Measurements from ENCODE around the gene TRAPPC8.

Gene TRAPPC8, protein sequence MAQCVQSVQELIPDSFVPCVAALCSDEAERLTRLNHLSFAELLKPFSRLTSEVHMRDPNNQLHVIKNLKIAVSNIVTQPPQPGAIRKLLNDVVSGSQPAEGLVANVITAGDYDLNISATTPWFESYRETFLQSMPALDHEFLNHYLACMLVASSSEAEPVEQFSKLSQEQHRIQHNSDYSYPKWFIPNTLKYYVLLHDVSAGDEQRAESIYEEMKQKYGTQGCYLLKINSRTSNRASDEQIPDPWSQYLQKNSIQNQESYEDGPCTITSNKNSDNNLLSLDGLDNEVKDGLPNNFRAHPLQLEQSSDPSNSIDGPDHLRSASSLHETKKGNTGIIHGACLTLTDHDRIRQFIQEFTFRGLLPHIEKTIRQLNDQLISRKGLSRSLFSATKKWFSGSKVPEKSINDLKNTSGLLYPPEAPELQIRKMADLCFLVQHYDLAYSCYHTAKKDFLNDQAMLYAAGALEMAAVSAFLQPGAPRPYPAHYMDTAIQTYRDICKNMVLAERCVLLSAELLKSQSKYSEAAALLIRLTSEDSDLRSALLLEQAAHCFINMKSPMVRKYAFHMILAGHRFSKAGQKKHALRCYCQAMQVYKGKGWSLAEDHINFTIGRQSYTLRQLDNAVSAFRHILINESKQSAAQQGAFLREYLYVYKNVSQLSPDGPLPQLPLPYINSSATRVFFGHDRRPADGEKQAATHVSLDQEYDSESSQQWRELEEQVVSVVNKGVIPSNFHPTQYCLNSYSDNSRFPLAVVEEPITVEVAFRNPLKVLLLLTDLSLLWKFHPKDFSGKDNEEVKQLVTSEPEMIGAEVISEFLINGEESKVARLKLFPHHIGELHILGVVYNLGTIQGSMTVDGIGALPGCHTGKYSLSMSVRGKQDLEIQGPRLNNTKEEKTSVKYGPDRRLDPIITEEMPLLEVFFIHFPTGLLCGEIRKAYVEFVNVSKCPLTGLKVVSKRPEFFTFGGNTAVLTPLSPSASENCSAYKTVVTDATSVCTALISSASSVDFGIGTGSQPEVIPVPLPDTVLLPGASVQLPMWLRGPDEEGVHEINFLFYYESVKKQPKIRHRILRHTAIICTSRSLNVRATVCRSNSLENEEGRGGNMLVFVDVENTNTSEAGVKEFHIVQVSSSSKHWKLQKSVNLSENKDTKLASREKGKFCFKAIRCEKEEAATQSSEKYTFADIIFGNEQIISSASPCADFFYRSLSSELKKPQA (N-terminal part only)

DNA sequence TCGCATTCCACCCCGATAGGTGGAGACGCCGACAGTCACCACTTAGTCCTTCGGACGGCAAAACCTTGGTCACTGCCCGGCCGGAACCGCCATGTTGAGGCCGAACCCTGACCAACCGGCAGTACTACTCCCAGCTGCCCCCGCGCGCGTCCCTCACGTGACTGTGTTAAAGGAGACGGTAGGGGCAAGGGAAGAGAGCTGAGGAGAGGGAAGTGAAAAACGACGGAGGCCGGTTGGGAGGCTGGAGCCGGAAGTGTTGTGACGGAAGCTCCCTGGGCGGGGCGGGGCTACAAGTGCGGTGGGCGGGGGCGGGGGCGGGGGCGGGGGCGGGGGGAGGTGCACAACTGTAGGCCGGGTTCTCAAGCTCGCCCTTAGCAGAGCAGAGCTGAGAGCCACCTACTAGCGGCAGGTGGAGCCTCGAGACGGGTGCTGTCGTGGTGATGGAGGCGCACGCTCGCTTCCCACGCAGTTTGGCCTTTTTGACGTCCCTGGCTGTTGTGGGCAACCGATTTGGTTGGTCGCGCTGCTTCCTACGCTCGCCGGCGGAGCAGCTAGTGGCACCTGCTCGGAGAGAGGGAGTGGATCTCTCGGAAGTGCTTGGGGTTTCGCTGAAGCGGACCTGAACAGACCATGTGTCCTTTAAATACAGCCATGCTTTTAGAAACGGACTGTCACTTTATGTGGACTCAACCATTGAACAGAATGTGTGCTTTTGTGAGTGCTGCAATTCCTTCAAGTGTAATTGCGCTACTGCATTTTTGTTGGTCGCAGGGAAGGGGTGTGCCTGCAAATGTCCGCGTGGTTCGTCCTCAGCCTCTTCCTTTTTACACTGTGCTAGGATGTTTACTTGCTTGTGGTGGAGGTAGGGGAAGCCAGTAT lies at the start of gene TRAPPC8:
TRAPPC8 (minus strand) TSS at position 130 of the 879 bp plus-strand sequence. CDS start 364 bp downstream, outside the sequence.
- Histone ChIP-seq H3K4me3 (ENCODE audit: low read length) (peak within 1 kb of the TSS; percentile 99), H3K9ac (ENCODE audit: low read depth, low read length) (peak within 1 kb of the TSS; percentile 97), H3K27ac (ENCODE audit: low read length) (peak within 1 kb of the TSS; percentile 48), H3K9me3 (ENCODE audit: insufficient read depth, low read depth, low read length) (no peaks in the 10 kb centered on the region), H3K4me1 (ENCODE audit: insufficient read depth, low read length) (peaks cover 16% of the 10 kb centered on the region), H3K27me3 (ENCODE audit: insufficient read depth, low read length) (no peaks in the 10 kb centered on the region), H3K36me3 (ENCODE audit: insufficient read depth, low read depth, low read length) (no peaks in the 10 kb centered on the region)

GRCh38 chr18:31990823-31991222 lies 47.9 kb upstream of the TRAPPC8 start:
- Histone ChIP-seq H3K27ac (ENCODE audit: low read length) (no peak overlapping the region), H3K9me3 (ENCODE audit: insufficient read depth, low read depth, low read length) (no peaks in the 10 kb centered on the region), H3K36me3 (ENCODE audit: insufficient read depth, low read depth, low read length) (no peaks in the 10 kb centered on the region), H3K4me1 (ENCODE audit: insufficient read depth, low read length) (no peaks in the 10 kb centered on the region; the same call in 1 of the 2 replicates), H3K27me3 (ENCODE audit: insufficient read depth, low read length) (no peaks in the 10 kb centered on the region), H3K9ac (ENCODE audit: low read depth, low read length) (no peak overlapping the region), H3K4me3 (ENCODE audit: low read length) (no peak overlapping the region)

- Histone ChIP-seq H3K9ac (ENCODE audit: low read depth, low read length) (no peak overlapping the region), H3K27ac (ENCODE audit: low read length) (no peak overlapping the region), H3K4me3 (ENCODE audit: low read length) (no peak overlapping the region), H3K36me3 (ENCODE audit: insufficient read depth, low read depth, low read length) (no peaks in the 10 kb centered on the region), H3K27me3 (ENCODE audit: insufficient read depth, low read length) (no peaks in the 10 kb centered on the region), H3K4me1 (ENCODE audit: insufficient read depth, low read length) (no peaks in the 10 kb centered on the region), H3K9me3 (ENCODE audit: insufficient read depth, low read depth, low read length) (peaks cover 3% of the 10 kb centered on the region; the same call in 1 of the 2 replicates)
These were observed 41.0 kb upstream of the TRAPPC8 start for GRCh38 chr18:31983976-31984375.

DNA sequence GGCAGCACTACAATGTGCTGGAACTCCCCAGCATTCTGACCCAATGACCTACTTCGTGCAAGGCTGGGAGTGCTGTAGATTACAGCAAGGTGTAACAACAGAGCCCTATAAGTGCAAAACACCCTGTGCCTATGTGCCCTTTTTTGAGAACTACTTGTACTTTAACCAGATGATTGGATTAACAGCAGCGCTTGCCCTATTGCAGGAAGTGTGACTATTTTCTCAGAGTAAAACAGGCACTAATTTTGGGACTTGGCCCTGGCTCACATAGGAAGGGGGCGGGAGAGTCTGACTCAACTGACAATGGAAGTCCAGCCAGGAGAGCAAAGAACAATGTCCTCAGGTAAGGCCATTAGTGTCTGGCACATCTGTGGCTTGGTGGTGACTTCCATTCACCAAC lies 40.1 kb upstream of the TRAPPC8 start:
- Histone ChIP-seq H3K27me3 (ENCODE audit: insufficient read depth, low read length) (no peaks in the 10 kb centered on the region), H3K36me3 (ENCODE audit: insufficient read depth, low read depth, low read length) (no peaks in the 10 kb centered on the region), H3K9me3 (ENCODE audit: insufficient read depth, low read depth, low read length) (peaks cover 13% of the 10 kb centered on the region), H3K4me1 (ENCODE audit: insufficient read depth, low read length) (no peaks in the 10 kb centered on the region), H3K4me3 (ENCODE audit: low read length) (no peak overlapping the region), H3K27ac (ENCODE audit: low read length) (no peak overlapping the region), H3K9ac (ENCODE audit: low read depth, low read length) (no peak overlapping the region)

DNA sequence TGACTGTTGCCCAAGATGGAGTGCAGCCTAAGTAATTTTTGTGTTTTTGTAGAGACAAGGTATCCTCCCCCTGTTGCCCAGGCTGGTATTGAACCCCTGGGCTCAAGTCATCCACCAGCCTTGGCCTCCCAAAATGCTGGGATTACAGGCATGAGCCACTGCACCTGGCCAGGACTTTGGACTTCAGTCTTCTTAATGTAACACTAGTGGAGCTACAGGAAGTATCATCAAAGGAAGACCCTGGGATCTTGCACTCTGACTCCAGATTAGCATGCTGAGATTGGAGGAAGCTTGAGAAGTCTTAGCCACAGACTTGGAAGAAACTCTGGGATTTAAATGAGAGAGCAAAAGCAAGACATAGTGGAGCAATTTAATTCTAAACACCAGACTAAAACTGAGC lies 37.9 kb upstream of the TRAPPC8 start:
- H3K4me3 ChIP-seq (ENCODE audit: low read length): no peak overlapping the region
- no peaks in the 10 kb centered on the region for H3K36me3 ChIP-seq (ENCODE audit: insufficient read depth, low read depth, low read length)
- no peak overlapping the region for H3K27ac ChIP-seq (ENCODE audit: low read length)
- peaks cover 15% of the 10 kb centered on the region for H3K9me3 ChIP-seq (ENCODE audit: insufficient read depth, low read depth, low read length)
- no peak overlapping the region for H3K9ac ChIP-seq (ENCODE audit: low read depth, low read length)
- no peaks in the 10 kb centered on the region for H3K4me1 ChIP-seq (ENCODE audit: insufficient read depth, low read length)
- H3K27me3 ChIP-seq (ENCODE audit: insufficient read depth, low read length): no peaks in the 10 kb centered on the region

GRCh38 chr18:31979714-31980113 lies 36.8 kb upstream of the TRAPPC8 start:
- Histone ChIP-seq H3K27ac (ENCODE audit: low read length) (no peak overlapping the region), H3K27me3 (ENCODE audit: insufficient read depth, low read length) (no peaks in the 10 kb centered on the region), H3K4me1 (ENCODE audit: insufficient read depth, low read length) (no peaks in the 10 kb centered on the region)

GRCh38 chr18:31978616-31979015 lies 35.7 kb upstream of the TRAPPC8 start:
- Histone ChIP-seq H3K36me3 (ENCODE audit: insufficient read depth, low read depth, low read length) (no peaks in the 10 kb centered on the region), H3K27me3 (ENCODE audit: insufficient read depth, low read length) (no peaks in the 10 kb centered on the region), H3K27ac (ENCODE audit: low read length) (no peak overlapping the region), H3K9me3 (ENCODE audit: insufficient read depth, low read depth, low read length) (peaks cover 30% of the 10 kb centered on the region), H3K4me3 (ENCODE audit: low read length) (no peak overlapping the region), H3K4me1 (ENCODE audit: insufficient read depth, low read length) (no peaks in the 10 kb centered on the region), H3K9ac (ENCODE audit: low read depth, low read length) (no peak overlapping the region)

More at GRCh38 chr18:31979714-31980113, 36.8 kb upstream of the TRAPPC8 start:
- Histone ChIP-seq H3K9me3 (ENCODE audit: insufficient read depth, low read depth, low read length) (peaks cover 19% of the 10 kb centered on the region), H3K4me3 (ENCODE audit: low read length) (no peak overlapping the region), H3K9ac (ENCODE audit: low read depth, low read length) (no peak overlapping the region), H3K36me3 (ENCODE audit: insufficient read depth, low read depth, low read length) (no peaks in the 10 kb centered on the region)

DNA sequence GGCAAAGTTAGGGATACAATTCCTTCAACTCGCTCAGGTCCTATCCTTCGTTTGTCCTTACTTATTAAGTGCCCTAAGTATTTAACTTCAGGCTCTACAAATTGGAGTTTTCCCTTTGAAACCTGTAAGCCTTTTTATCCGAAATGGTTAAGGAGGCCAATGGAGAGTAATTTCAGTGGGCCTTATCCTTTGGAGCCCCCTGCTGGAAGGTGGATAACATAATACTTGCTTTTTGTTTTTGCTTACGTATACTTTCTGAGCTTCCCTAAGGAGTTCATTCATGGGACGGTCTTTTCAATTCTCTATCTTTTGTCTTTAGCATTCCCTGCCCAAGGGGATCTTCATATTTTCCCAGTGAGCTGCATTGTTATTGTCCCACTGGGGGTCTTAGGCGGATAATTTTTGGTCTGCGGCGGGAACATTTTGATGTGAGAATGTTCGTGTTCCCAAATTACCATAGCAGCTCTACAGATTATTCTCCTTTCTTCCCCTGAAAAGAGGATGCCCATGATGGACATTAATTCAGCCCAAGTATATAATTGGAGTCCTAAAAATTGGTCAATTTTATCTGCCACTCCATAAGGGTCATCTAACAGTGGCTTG lies 34.4 kb upstream of the TRAPPC8 start:
- Histone ChIP-seq H3K9me3 (ENCODE audit: insufficient read depth, low read depth, low read length) (peaks cover 39% of the 10 kb centered on the region), H3K4me3 (ENCODE audit: low read length) (no peak overlapping the region), H3K27me3 (ENCODE audit: insufficient read depth, low read length) (no peaks in the 10 kb centered on the region)

DNA sequence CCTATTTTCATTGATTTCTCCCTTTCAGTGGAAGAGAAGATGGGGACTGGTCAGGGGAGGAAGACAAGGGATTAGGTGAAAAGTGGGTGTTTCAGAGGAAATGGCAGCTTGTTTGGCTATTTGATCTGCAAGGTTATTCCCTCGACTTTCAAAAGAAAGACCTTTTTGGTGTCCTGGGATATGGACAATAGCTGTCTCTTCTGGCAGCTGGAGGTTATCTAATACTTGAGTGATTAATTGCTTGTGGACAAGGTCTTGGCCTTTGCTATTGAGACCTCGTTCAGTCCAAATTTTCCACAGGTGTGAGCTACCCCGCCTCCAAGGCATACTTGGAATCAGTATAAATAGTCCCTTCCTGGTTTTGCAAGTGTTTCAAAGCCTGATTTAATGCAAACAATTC lies 33.3 kb upstream of the TRAPPC8 start:
- no peak overlapping the region for H3K9ac ChIP-seq (ENCODE audit: low read depth, low read length)
- no peaks in the 10 kb centered on the region for H3K27me3 ChIP-seq (ENCODE audit: insufficient read depth, low read length)
- no peaks in the 10 kb centered on the region for H3K36me3 ChIP-seq (ENCODE audit: insufficient read depth, low read depth, low read length)
- no peak overlapping the region for H3K27ac ChIP-seq (ENCODE audit: low read length)
- no peak overlapping the region for H3K4me3 ChIP-seq (ENCODE audit: low read length)
- H3K9me3 ChIP-seq (ENCODE audit: insufficient read depth, low read depth, low read length): peaks cover 39% of the 10 kb centered on the region
- no peaks in the 10 kb centered on the region for H3K4me1 ChIP-seq (ENCODE audit: insufficient read depth, low read length)

More for the DNA sequence above, 34.4 kb upstream of the TRAPPC8 start:
- no peaks in the 10 kb centered on the region for H3K4me1 ChIP-seq (ENCODE audit: insufficient read depth, low read length)
- no peaks in the 10 kb centered on the region for H3K36me3 ChIP-seq (ENCODE audit: insufficient read depth, low read depth, low read length)
- no peak overlapping the region for H3K27ac ChIP-seq (ENCODE audit: low read length)
- no peak overlapping the region for H3K9ac ChIP-seq (ENCODE audit: low read depth, low read length)

- Histone ChIP-seq H3K27me3 (ENCODE audit: insufficient read depth, low read length) (no peaks in the 10 kb centered on the region), H3K4me3 (ENCODE audit: low read length) (no peak overlapping the region), H3K4me1 (ENCODE audit: insufficient read depth, low read length) (no peaks in the 10 kb centered on the region), H3K9me3 (ENCODE audit: insufficient read depth, low read depth, low read length) (peaks cover 36% of the 10 kb centered on the region), H3K9ac (ENCODE audit: low read depth, low read length) (no peak overlapping the region), H3K27ac (ENCODE audit: low read length) (no peak overlapping the region), H3K36me3 (ENCODE audit: insufficient read depth, low read depth, low read length) (no peaks in the 10 kb centered on the region)
These were observed 31.1 kb upstream of the TRAPPC8 start for GRCh38 chr18:31973929-31974546.

Data from iPS-20b (cell line).